DND-41 (cell line): ENCODE results near the gene PLEKHM3.

Source experiments
- CTCF ChIP-seq: IDR thresholded peaks from 2 replicates; pipeline ENCODE4 v1.5.1; 2012; ENCODE audit warnings: borderline replicate concordance, low read length, moderate library complexity, mild to moderate bottlenecking; ENCODE audit not compliant: poor library complexity, severe bottlenecking; ENCODE audit errors: extremely low read depth
- EZH2 ChIP-seq: IDR thresholded peaks from 3 replicates; pipeline ENCODE4 v1.6.1; 2012; ENCODE audit warnings: borderline replicate concordance, low read depth, mild to moderate bottlenecking, moderate library complexity, low read length, inconsistent platforms; ENCODE audit not compliant: severe bottlenecking

GRCh38 chr2:207925601-207926000 is 99.7 kb downstream of the PLEKHM3 start:
- TF ChIP-seq CTCF (no peak), EZH2 (no peak)
